ENCODE data around the gene SMAD9.

Gene SMAD9

GRCh38 chr13:36912369-36912768, 7.7 kb downstream of the SMAD9 start:
- no peaks in the 10 kb centered on the region for H3K9me3 ChIP-seq (ENCODE audit: control insufficient read depth in 2 of 2, low read length in 2 of 2)
- no peaks in the 10 kb centered on the region for H3K36me3 ChIP-seq (ENCODE audit: control insufficient read depth in 2 of 2, insufficient read depth in 2 of 2, low read length in 2 of 2)
- no peak overlapping the region for H3K9ac ChIP-seq (ENCODE audit: low read length in 2 of 2)
- no peak overlapping the region for H3K27ac ChIP-seq (ENCODE audit: low read length)
- H3K4me1 ChIP-seq (ENCODE audit: control insufficient read depth, insufficient read depth, low read length): peaks cover 8% of the 10 kb centered on the region
- no peak overlapping the region for H3K4me3 ChIP-seq (ENCODE audit: low read length in 2 of 2)
- H3K27me3 ChIP-seq (ENCODE audit: control insufficient read depth in 1 of 2, insufficient read depth in 2 of 2, low read length in 2 of 2): no peaks in the 10 kb centered on the region

- H3K36me3 ChIP-seq (ENCODE audit: control insufficient read depth in 2 of 2, insufficient read depth in 2 of 2, low read length in 2 of 2): no peaks in the 10 kb centered on the region
- H3K9ac ChIP-seq (ENCODE audit: low read length in 2 of 2): no peak overlapping the region
- H3K27ac ChIP-seq (ENCODE audit: low read length): no peak overlapping the region
- peaks cover 8% of the 10 kb centered on the region for H3K4me1 ChIP-seq (ENCODE audit: control insufficient read depth, insufficient read depth, low read length)
- H3K27me3 ChIP-seq (ENCODE audit: control insufficient read depth in 1 of 2, insufficient read depth in 2 of 2, low read length in 2 of 2): no peaks in the 10 kb centered on the region
- no peak overlapping the region for H3K4me3 ChIP-seq (ENCODE audit: low read length in 2 of 2)
- no peaks in the 10 kb centered on the region for H3K9me3 ChIP-seq (ENCODE audit: control insufficient read depth in 2 of 2, low read length in 2 of 2)
Observed at GRCh38 chr13:36910545-36910944, 9.5 kb downstream of the SMAD9 start.

GRCh38 chr13:36907821-36908220, 12.2 kb downstream of the SMAD9 start:
- Histone ChIP-seq H3K4me3 (ENCODE audit: low read length in 2 of 2) (no peak overlapping the region), H3K9ac (ENCODE audit: low read length in 2 of 2) (no peak overlapping the region), H3K4me1 (ENCODE audit: control insufficient read depth, insufficient read depth, low read length) (no peaks in the 10 kb centered on the region), H3K27ac (ENCODE audit: low read length) (no peak overlapping the region), H3K27me3 (ENCODE audit: control insufficient read depth in 1 of 2, insufficient read depth in 2 of 2, low read length in 2 of 2) (no peaks in the 10 kb centered on the region), H3K9me3 (ENCODE audit: control insufficient read depth in 2 of 2, low read length in 2 of 2) (no peaks in the 10 kb centered on the region), H3K36me3 (ENCODE audit: control insufficient read depth in 2 of 2, insufficient read depth in 2 of 2, low read length in 2 of 2) (no peaks in the 10 kb centered on the region)

DNA sequence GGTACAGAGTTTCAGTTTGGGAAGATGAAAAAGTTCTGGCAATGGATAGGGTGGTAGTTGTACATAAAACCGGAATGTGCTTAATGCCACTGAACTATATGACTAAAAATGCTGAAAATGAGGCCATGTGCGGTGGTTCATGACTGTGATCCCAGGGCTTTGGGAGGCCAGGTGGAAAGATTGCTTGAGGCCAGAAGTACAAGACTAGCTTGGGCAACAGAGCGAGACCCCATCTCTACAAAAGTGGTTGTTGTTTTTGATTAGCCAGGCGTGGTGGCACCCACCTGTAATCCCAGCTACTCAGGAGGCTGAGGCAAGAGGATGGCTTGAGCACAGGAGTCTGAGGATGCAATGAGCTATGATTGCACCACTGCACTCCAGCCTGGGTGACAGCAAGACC, 12.8 kb downstream of the SMAD9 start:
- H3K9ac ChIP-seq (ENCODE audit: low read length in 2 of 2): no peak overlapping the region
- H3K27me3 ChIP-seq (ENCODE audit: control insufficient read depth in 1 of 2, insufficient read depth in 2 of 2, low read length in 2 of 2): no peaks in the 10 kb centered on the region
- H3K9me3 ChIP-seq (ENCODE audit: control insufficient read depth in 2 of 2, low read length in 2 of 2): no peaks in the 10 kb centered on the region
- no peak overlapping the region for H3K27ac ChIP-seq (ENCODE audit: low read length)
- H3K4me1 ChIP-seq (ENCODE audit: control insufficient read depth, insufficient read depth, low read length): no peaks in the 10 kb centered on the region
- no peak overlapping the region for H3K4me3 ChIP-seq (ENCODE audit: low read length in 2 of 2)
- H3K36me3 ChIP-seq (ENCODE audit: control insufficient read depth in 2 of 2, insufficient read depth in 2 of 2, low read length in 2 of 2): no peaks in the 10 kb centered on the region

- Histone ChIP-seq H3K9ac (ENCODE audit: low read length in 2 of 2) (no peak overlapping the region), H3K9me3 (ENCODE audit: control insufficient read depth in 2 of 2, low read length in 2 of 2) (no peaks in the 10 kb centered on the region), H3K36me3 (ENCODE audit: control insufficient read depth in 2 of 2, insufficient read depth in 2 of 2, low read length in 2 of 2) (no peaks in the 10 kb centered on the region), H3K27me3 (ENCODE audit: control insufficient read depth in 1 of 2, insufficient read depth in 2 of 2, low read length in 2 of 2) (no peaks in the 10 kb centered on the region), H3K4me3 (ENCODE audit: low read length in 2 of 2) (no peak overlapping the region), H3K27ac (ENCODE audit: low read length) (no peak overlapping the region), H3K4me1 (ENCODE audit: control insufficient read depth, insufficient read depth, low read length) (no peaks in the 10 kb centered on the region)
Observed at GRCh38 chr13:36905944-36906343, 14.1 kb downstream of the SMAD9 start.

- Histone ChIP-seq H3K9ac (ENCODE audit: low read length in 2 of 2) (no peak overlapping the region), H3K4me3 (ENCODE audit: low read length in 2 of 2) (no peak overlapping the region), H3K27ac (ENCODE audit: low read length) (no peak overlapping the region), H3K27me3 (ENCODE audit: control insufficient read depth in 1 of 2, insufficient read depth in 2 of 2, low read length in 2 of 2) (no peaks in the 10 kb centered on the region), H3K36me3 (ENCODE audit: control insufficient read depth in 2 of 2, insufficient read depth in 2 of 2, low read length in 2 of 2) (peaks cover 0 to 2% of the 10 kb centered on the region in 2 donors), H3K4me1 (ENCODE audit: control insufficient read depth, insufficient read depth, low read length) (no peaks in the 10 kb centered on the region), H3K9me3 (ENCODE audit: control insufficient read depth in 2 of 2, low read length in 2 of 2) (peaks cover 0 to 6% of the 10 kb centered on the region in 2 donors)
Observed at GRCh38 chr13:36903925-36904595, 16.0 kb downstream of the SMAD9 start.

DNA sequence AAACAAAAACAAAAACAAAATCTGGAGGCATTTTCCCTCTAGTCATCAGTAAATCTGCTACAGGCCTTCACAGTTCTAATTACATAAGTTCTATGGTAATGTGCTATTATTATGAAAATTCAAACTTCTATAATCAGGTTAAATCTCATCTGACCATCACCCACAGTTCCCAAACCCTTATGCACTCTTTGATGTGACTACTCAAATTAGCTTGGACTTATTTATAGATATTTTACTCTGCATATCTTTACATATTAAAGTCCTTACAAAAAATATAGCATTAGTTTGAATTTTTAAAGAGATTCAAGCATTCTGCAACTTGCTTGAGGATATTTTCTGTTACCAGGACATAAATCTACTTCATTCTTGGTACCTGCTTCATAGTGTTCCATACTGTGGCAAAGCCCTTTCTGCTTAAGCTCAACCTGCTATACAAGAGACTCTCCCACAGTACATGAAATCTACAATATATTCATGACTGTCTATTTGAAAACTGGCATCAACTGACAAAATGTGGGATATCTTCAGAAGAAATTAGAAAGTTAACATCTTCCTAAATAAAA, 22.9 kb downstream of the SMAD9 start:
- Histone ChIP-seq H3K4me3 (ENCODE audit: low read length in 2 of 2) (no peak overlapping the region), H3K36me3 (ENCODE audit: control insufficient read depth in 2 of 2, insufficient read depth in 2 of 2, low read length in 2 of 2) (peaks cover 0 to 2% of the 10 kb centered on the region in 2 donors), H3K27me3 (ENCODE audit: control insufficient read depth in 1 of 2, insufficient read depth in 2 of 2, low read length in 2 of 2) (no peaks in the 10 kb centered on the region), H3K9ac (ENCODE audit: low read length in 2 of 2) (no peak overlapping the region), H3K27ac (ENCODE audit: low read length) (no peak overlapping the region), H3K4me1 (ENCODE audit: control insufficient read depth, insufficient read depth, low read length) (no peaks in the 10 kb centered on the region), H3K9me3 (ENCODE audit: control insufficient read depth in 2 of 2, low read length in 2 of 2) (peaks cover 0 to 9% of the 10 kb centered on the region in 2 donors)

DNA sequence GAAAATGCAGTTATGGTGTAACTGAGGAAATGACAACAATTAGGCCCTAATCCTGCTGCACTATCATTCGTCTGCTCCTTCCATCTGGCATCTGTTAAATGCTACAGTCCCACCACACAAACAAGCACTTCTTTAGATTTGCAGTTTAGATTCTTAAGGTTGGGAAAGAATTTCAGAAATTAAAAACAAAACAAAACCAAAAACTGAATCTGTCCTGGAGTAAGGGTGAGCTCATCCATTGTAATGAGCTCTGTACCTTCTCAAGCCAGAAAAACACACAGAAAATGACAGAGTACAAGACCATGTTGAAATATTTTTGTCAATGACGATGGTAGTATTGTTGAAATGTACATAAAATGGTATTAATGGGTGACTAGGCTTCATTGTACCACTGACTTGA, 28.3 kb downstream of the SMAD9 start:
- Histone ChIP-seq H3K27me3 (ENCODE audit: control insufficient read depth in 1 of 2, insufficient read depth in 2 of 2, low read length in 2 of 2) (no peaks in the 10 kb centered on the region), H3K9ac (ENCODE audit: low read length in 2 of 2) (no peak overlapping the region), H3K4me3 (ENCODE audit: low read length in 2 of 2) (no peak overlapping the region), H3K36me3 (ENCODE audit: control insufficient read depth in 2 of 2, insufficient read depth in 2 of 2, low read length in 2 of 2) (no peaks in the 10 kb centered on the region), H3K27ac (ENCODE audit: low read length) (no peak overlapping the region), H3K4me1 (ENCODE audit: control insufficient read depth, insufficient read depth, low read length) (no peaks in the 10 kb centered on the region), H3K9me3 (ENCODE audit: control insufficient read depth in 2 of 2, low read length in 2 of 2) (no peaks in the 10 kb centered on the region)

- Histone ChIP-seq H3K4me3 (ENCODE audit: low read length in 2 of 2) (no peak overlapping the region), H3K27ac (ENCODE audit: low read length) (no peak overlapping the region), H3K9ac (ENCODE audit: low read length in 2 of 2) (no peak overlapping the region), H3K36me3 (ENCODE audit: control insufficient read depth in 2 of 2, insufficient read depth in 2 of 2, low read length in 2 of 2) (no peaks in the 10 kb centered on the region), H3K9me3 (ENCODE audit: control insufficient read depth in 2 of 2, low read length in 2 of 2) (no peaks in the 10 kb centered on the region), H3K4me1 (ENCODE audit: control insufficient read depth, insufficient read depth, low read length) (peaks cover 3% of the 10 kb centered on the region), H3K27me3 (ENCODE audit: control insufficient read depth in 1 of 2, insufficient read depth in 2 of 2, low read length in 2 of 2) (no peaks in the 10 kb centered on the region)
Observed at GRCh38 chr13:36888645-36889044, 31.4 kb downstream of the SMAD9 start.

GRCh38 chr13:36887758-36888521, 32.1 kb downstream of the SMAD9 start:
- H3K4me3 ChIP-seq (ENCODE audit: low read length in 2 of 2): no peak overlapping the region
- H3K36me3 ChIP-seq (ENCODE audit: control insufficient read depth in 2 of 2, insufficient read depth in 2 of 2, low read length in 2 of 2): no peaks in the 10 kb centered on the region
- H3K9ac ChIP-seq (ENCODE audit: low read length in 2 of 2): no peak overlapping the region
- no peaks in the 10 kb centered on the region for H3K9me3 ChIP-seq (ENCODE audit: control insufficient read depth in 2 of 2, low read length in 2 of 2)
- no peaks in the 10 kb centered on the region for H3K27me3 ChIP-seq (ENCODE audit: control insufficient read depth in 1 of 2, insufficient read depth in 2 of 2, low read length in 2 of 2)
- peaks cover 3% of the 10 kb centered on the region for H3K4me1 ChIP-seq (ENCODE audit: control insufficient read depth, insufficient read depth, low read length)
- no peak overlapping the region for H3K27ac ChIP-seq (ENCODE audit: low read length)

DNA sequence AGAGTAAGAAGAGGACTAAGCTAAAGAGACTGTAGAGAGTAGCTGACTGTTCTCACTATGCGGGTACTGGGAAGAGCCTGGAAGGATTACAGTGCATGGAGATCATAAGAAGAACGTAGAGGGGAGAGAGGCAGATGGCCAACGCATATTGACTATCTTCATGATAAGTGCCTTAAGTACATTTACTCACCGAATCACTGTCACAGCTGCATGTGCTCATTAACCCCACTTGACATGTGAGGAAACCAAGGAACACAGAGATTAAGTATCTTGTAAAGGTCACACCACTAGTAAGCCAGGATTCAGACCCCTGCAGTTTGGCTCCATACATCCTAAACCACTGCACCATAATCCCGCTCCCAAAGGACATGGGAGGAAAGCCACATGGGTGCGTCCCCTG, 34.1 kb downstream of the SMAD9 start:
- Histone ChIP-seq H3K4me1 (ENCODE audit: control insufficient read depth, insufficient read depth, low read length) (peaks cover 7% of the 10 kb centered on the region), H3K36me3 (ENCODE audit: control insufficient read depth in 2 of 2, insufficient read depth in 2 of 2, low read length in 2 of 2) (no peaks in the 10 kb centered on the region), H3K9ac (ENCODE audit: low read length in 2 of 2) (no peak overlapping the region), H3K4me3 (ENCODE audit: low read length in 2 of 2) (no peak overlapping the region), H3K27ac (ENCODE audit: low read length) (no peak overlapping the region), H3K9me3 (ENCODE audit: control insufficient read depth in 2 of 2, low read length in 2 of 2) (no peaks in the 10 kb centered on the region), H3K27me3 (ENCODE audit: control insufficient read depth in 1 of 2, insufficient read depth in 2 of 2, low read length in 2 of 2) (no peaks in the 10 kb centered on the region)

Measured in stomach smooth muscle (tissue), 2 donors.